ENCODE measurements around the gene TOGARAM1. TPM values are rescaled to one million over a fixed set of nuclear protein-coding genes. Genes with fewer than 3 reads are reported as not detected.
A peak's percentile ranks its signal among the peaks of the same experiment; 100 is the strongest.

TOGARAM1 gene
- total and polyA plus RNA-seq, 2 donors (not counting 3 experiments of a cell fraction or from before 2014, with no cell fraction given) = 4.2 to 13.8 TPM

DNA sequence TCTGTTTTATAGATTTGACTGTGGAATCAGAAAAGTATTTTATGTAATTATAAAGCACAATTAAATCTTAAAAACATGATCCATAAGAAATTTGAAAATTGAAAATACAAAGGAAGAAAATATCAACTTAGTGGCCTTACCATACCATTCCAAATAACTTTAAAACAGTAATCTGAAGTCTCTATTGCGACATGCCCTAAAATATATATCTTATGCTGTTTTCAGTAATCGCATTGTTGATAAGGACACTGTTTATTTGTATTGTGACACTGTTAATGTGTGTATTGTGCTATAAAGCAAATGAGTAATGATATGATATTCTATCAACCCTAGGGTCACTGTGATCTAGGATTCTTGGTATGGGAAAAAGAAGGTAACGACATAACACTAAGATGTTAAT, 7.2 kb upstream of the TOGARAM1 start:
- H3K79me2 ChIP-seq (ENCODE audit: control insufficient read depth, insufficient read depth, low read length) = peaks cover 53% of the 10 kb centered on the region
- no peak overlapping the region for H3K27ac ChIP-seq (ENCODE audit: insufficient read depth, low read depth, low read length)
- BruUV-seq (replicated peaks) = no TSS peak
- POLR2A ChIA-PET = no interaction called here
- DNase-seq (ENCODE audit: low read depth, low spot score) (no peak), FAIRE-seq (no peak)
- TF ChIP-seq POLR2A (IDR thresholded peaks at IDR 0.05; ENCODE audit: low read depth, low read length) (no peak), FOS (IDR thresholded peaks at IDR 0.05; ENCODE audit: borderline replicate concordance, insufficient read depth, low read length) (no peak), GATA2 (IDR thresholded peaks at IDR 0.05; ENCODE audit: insufficient read depth, insufficient read length, low read depth, low read length) (no peak), MYC (IDR thresholded peaks at IDR 0.05; ENCODE audit: low read depth, low read length) (no peak), JUN (IDR thresholded peaks at IDR 0.05; ENCODE audit: borderline replicate concordance, insufficient read depth, insufficient read length, low read depth) (no peak), EZH2 (IDR thresholded peaks at IDR 0.05; ENCODE audit: borderline replicate concordance, low read depth, low read length, severe bottlenecking) (no peak)
- TF ChIP-seq, protein P1, sequence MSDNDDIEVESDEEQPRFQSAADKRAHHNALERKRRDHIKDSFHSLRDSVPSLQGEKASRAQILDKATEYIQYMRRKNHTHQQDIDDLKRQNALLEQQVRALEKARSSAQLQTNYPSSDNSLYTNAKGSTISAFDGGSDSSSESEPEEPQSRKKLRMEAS (IDR thresholded peaks at IDR 0.05; ENCODE audit: insufficient read depth, insufficient read length) = no peak
- dilution Hi-C loops (cut with MboI; ENCODE audit: extremely low pct_ligation_motif_present, low sequenced_read_pairs) = no loop called here
- H3K36me3 ChIP-seq (ENCODE audit: control insufficient read depth in 2 of 2, extremely low read depth in 1 of 2, insufficient read depth in 2 of 2, low read length in 2 of 2) = no peaks in the 10 kb centered on the region
- no peak overlapping the region for H2AFZ ChIP-seq (ENCODE audit: low read depth, low read length)
- H3K4me3 ChIP-seq (replicated peaks in 1 of 3; ENCODE audit: insufficient read depth in 1 of 3, low read depth in 1 of 3, low read length in 3 of 3) = no peak overlapping the region
- no peaks in the 10 kb centered on the region for H3K27me3 ChIP-seq (ENCODE audit: control insufficient read depth in 2 of 2, insufficient read depth in 2 of 2, low read length in 2 of 2)
- H3K9ac ChIP-seq (replicated peaks; ENCODE audit: extremely low read depth, insufficient read depth, low read length) = peak overlapping the region; percentile 3
- no peaks in the 10 kb centered on the region for H3K9me1 ChIP-seq (replicated peaks; ENCODE audit: control insufficient read depth, extremely low read depth, insufficient read depth, low read length)
- CTCF ChIA-PET = interaction anchor here (1.2 kb wide), 1 partner anchor 10 kb away, joined by 3 read pairs; no protein-coding TSS in a partner anchor
- intact Hi-C loops (cut with micrococcal nuclease) = no loop called here
- H3K4me1 ChIP-seq (ENCODE audit: control insufficient read depth, extremely low read depth, insufficient read depth, low read length) = peaks cover under 1% of the 10 kb centered on the region
- H3K9me3 ChIP-seq (replicated peaks; ENCODE audit: control insufficient read depth, insufficient read depth, low read length) = no peaks in the 10 kb centered on the region
- no peaks in the 10 kb centered on the region for H4K20me1 ChIP-seq (replicated peaks; ENCODE audit: control insufficient read depth, extremely low read depth, insufficient read depth, low read length)
- no peak overlapping the region for H3K4me2 ChIP-seq (ENCODE audit: insufficient read depth, low read length)

DNA sequence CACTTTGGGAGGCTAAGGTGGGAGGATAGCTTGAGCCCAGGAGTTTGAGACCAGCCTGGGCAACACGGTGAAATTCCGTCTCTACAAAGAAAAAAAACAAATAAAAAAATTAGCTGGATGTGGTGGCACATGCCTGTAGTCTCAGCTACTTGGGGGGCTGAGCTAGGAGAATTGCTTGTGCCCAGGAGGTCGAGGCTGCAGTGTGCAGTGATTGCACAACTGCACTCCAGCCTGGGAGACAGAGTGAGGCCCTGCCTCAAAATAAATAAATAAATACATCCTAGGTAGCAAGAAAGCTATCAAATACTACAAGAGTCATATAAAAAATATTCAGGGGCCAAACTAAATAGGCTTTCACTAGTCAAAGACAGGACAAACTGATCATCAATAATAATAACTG, 6.5 kb upstream of the TOGARAM1 start:
- H3K9ac ChIP-seq (replicated peaks; ENCODE audit: extremely low read depth, insufficient read depth, low read length) = no peak overlapping the region
- H3K9me1 ChIP-seq (replicated peaks; ENCODE audit: control insufficient read depth, extremely low read depth, insufficient read depth, low read length) = no peaks in the 10 kb centered on the region
- dilution Hi-C loops (cut with MboI; ENCODE audit: extremely low pct_ligation_motif_present, low sequenced_read_pairs) = no loop called here
- H3K27me3 ChIP-seq (ENCODE audit: control insufficient read depth in 2 of 2, insufficient read depth in 2 of 2, low read length in 2 of 2) = no peaks in the 10 kb centered on the region
- no peak overlapping the region for H3K27ac ChIP-seq (ENCODE audit: insufficient read depth, low read depth, low read length)
- no peak overlapping the region for H3K4me2 ChIP-seq (ENCODE audit: insufficient read depth, low read length)
- intact Hi-C loops (cut with micrococcal nuclease) = no loop called here
- H3K4me1 ChIP-seq (ENCODE audit: control insufficient read depth, extremely low read depth, insufficient read depth, low read length) = peaks cover 7% of the 10 kb centered on the region
- H3K9me3 ChIP-seq (replicated peaks; ENCODE audit: control insufficient read depth, insufficient read depth, low read length) = no peaks in the 10 kb centered on the region
- ChIA-PET POLR2A (no interaction called here), CTCF (interaction anchor here (1.2 kb wide), 1 partner anchor 9 kb away, joined by 3 read pairs; no protein-coding TSS in a partner anchor)
- peaks cover 3% of the 10 kb centered on the region for H4K20me1 ChIP-seq (replicated peaks; ENCODE audit: control insufficient read depth, extremely low read depth, insufficient read depth, low read length)
- no peak overlapping the region for H3K4me3 ChIP-seq (replicated peaks in 1 of 3; ENCODE audit: insufficient read depth in 1 of 3, low read depth in 1 of 3, low read length in 3 of 3)
- H3K79me2 ChIP-seq (ENCODE audit: control insufficient read depth, insufficient read depth, low read length) = peaks cover 60% of the 10 kb centered on the region
- BruUV-seq (replicated peaks) = no TSS peak
- FAIRE-seq (no peak), DNase-seq (ENCODE audit: low read depth, low spot score) (no peak)
- no peaks in the 10 kb centered on the region for H3K36me3 ChIP-seq (ENCODE audit: control insufficient read depth in 2 of 2, extremely low read depth in 1 of 2, insufficient read depth in 2 of 2, low read length in 2 of 2)
- no peak for TF ChIP-seq POLR2A (IDR thresholded peaks at IDR 0.05; ENCODE audit: low read depth, low read length)
- H2AFZ ChIP-seq (ENCODE audit: low read depth, low read length) = no peak overlapping the region

Data from endothelial cell of umbilical vein (primary cell).